ENCODE data around the gene GJA1.

GJA1 gene

GRCh38 chr6:121399966-121400365, 35.5 kb upstream of the GJA1 start:
- TF ChIP-seq, protein P1, sequence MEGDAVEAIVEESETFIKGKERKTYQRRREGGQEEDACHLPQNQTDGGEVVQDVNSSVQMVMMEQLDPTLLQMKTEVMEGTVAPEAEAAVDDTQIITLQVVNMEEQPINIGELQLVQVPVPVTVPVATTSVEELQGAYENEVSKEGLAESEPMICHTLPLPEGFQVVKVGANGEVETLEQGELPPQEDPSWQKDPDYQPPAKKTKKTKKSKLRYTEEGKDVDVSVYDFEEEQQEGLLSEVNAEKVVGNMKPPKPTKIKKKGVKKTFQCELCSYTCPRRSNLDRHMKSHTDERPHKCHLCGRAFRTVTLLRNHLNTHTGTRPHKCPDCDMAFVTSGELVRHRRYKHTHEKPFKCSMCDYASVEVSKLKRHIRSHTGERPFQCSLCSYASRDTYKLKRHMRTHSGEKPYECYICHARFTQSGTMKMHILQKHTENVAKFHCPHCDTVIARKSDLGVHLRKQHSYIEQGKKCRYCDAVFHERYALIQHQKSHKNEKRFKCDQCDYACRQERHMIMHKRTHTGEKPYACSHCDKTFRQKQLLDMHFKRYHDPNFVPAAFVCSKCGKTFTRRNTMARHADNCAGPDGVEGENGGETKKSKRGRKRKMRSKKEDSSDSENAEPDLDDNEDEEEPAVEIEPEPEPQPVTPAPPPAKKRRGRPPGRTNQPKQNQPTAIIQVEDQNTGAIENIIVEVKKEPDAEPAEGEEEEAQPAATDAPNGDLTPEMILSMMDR (IDR thresholded peaks at IDR 0.05), result no peak
- DNase-seq, result no peak
- Mint-ChIP-seq H3K36me3 (ENCODE audit: low read depth) (no peaks in the 10 kb centered on the region), H3K9me3 (no peaks in the 10 kb centered on the region), H3K4me1 (peaks cover 25% of the 10 kb centered on the region), H3K4me3 (no peak overlapping the region), H3K27me3 (ENCODE audit: low read depth, poor library complexity) (no peaks in the 10 kb centered on the region), H3K27ac (no peak overlapping the region)

DNA sequence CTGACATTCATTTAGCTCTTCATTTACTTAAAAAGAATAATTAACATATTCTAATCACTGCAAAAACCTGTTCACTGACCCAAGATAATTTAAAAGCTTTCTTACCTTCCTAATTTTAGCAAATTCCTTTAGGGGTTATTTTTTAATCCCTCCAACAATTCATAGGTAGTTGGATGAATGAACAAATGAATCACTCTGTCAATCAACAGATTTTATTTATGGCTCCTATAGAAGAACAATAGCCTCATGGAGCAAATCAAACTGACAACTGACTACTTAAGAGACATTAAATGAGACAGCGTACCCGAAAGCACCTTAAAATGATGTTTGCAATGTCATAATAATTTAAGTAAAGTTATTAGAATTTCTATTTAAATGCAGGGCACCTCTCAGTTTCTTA, 31.5 kb upstream of the GJA1 start:
- Mint-ChIP-seq H3K27me3 (ENCODE audit: low read depth, poor library complexity) (no peaks in the 10 kb centered on the region), H3K36me3 (ENCODE audit: low read depth) (no peaks in the 10 kb centered on the region), H3K4me3 (no peak overlapping the region), H3K9me3 (no peaks in the 10 kb centered on the region), H3K4me1 (peaks cover 17% of the 10 kb centered on the region), H3K27ac (no peak overlapping the region)
- TF ChIP-seq, protein P1 (IDR thresholded peaks at IDR 0.05), result no peak
- no peak for DNase-seq

- no peaks in the 10 kb centered on the region for H3K9me3 Mint-ChIP-seq
- no peaks in the 10 kb centered on the region for H3K36me3 Mint-ChIP-seq (ENCODE audit: low read depth)
- TF ChIP-seq, protein P1 (IDR thresholded peaks at IDR 0.05), result no peak
- no peak overlapping the region for H3K27ac Mint-ChIP-seq
- H3K4me3 Mint-ChIP-seq, result no peak overlapping the region
- no peak for DNase-seq
- no peaks in the 10 kb centered on the region for H3K27me3 Mint-ChIP-seq (ENCODE audit: low read depth, poor library complexity)
- peaks cover 17% of the 10 kb centered on the region for H3K4me1 Mint-ChIP-seq
These were observed 30.1 kb upstream of the GJA1 start for GRCh38 chr6:121405306-121405705.

DNA sequence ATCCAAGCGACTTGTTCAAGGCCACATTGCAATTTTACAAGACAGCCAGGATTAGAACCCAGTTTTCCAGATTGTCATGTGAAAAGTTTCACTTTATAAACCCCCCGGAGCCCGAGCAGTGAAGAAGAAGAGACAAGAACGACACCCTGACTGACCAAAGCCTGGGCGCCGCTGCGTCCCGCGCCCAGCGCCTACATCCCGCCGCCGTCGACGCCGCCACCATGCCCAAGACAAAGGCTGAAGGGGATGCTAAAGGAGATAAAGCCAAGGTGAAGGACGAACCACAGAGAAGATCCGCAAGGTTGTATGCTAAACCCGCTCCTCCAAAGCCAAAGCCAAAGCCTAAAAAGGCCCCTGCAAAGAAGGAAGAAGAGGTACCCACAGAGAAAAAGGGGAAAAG, 27.1 kb upstream of the GJA1 start:
- TF ChIP-seq, protein P1 (IDR thresholded peaks at IDR 0.05), result no peak
- no peaks in the 10 kb centered on the region for H3K36me3 Mint-ChIP-seq (ENCODE audit: low read depth)
- H3K4me1 Mint-ChIP-seq, result peaks cover 22% of the 10 kb centered on the region
- DNase-seq, result no peak
- peaks cover 5% of the 10 kb centered on the region for H3K9me3 Mint-ChIP-seq
- H3K4me3 Mint-ChIP-seq, result no peak overlapping the region
- H3K27me3 Mint-ChIP-seq (ENCODE audit: low read depth, poor library complexity), result no peaks in the 10 kb centered on the region
- no peak overlapping the region for H3K27ac Mint-ChIP-seq

- DNase-seq, result no peak
- Mint-ChIP-seq H3K36me3 (ENCODE audit: low read depth) (peaks cover 5% of the 10 kb centered on the region), H3K27me3 (ENCODE audit: low read depth, poor library complexity) (no peaks in the 10 kb centered on the region), H3K27ac (no peak overlapping the region), H3K9me3 (peaks cover 25% of the 10 kb centered on the region), H3K4me3 (no peak overlapping the region), H3K4me1 (peaks cover 6% of the 10 kb centered on the region)
- TF ChIP-seq, protein P1 (IDR thresholded peaks at IDR 0.05), result no peak
These were observed 21.6 kb upstream of the GJA1 start for GRCh38 chr6:121413879-121414278.

GRCh38 chr6:121418346-121418745, 17.1 kb upstream of the GJA1 start:
- TF ChIP-seq, protein P1 (IDR thresholded peaks at IDR 0.05), result no peak
- Mint-ChIP-seq H3K9me3 (peaks cover 20% of the 10 kb centered on the region), H3K4me3 (no peak overlapping the region), H3K27ac (no peak overlapping the region), H3K4me1 (peaks cover under 1% of the 10 kb centered on the region), H3K36me3 (ENCODE audit: low read depth) (peaks cover 5% of the 10 kb centered on the region), H3K27me3 (ENCODE audit: low read depth, poor library complexity) (no peaks in the 10 kb centered on the region)
- no peak for DNase-seq
